CD4-positive, alpha-beta T cell (primary cell): Measurements from ENCODE around the gene RABIF. TPM values are rescaled to one million over a fixed set of nuclear protein-coding genes. Genes with fewer than 3 reads are reported as not detected.
A peak's percentile ranks its signal among the peaks of the same experiment; 100 is the strongest.

Source experiments
- ATAC-seq: fragments of 200-7000 bp; cut with Tn5 transposase; one replicate; pipeline ENCODE4 v1.10.0; 2022; ENCODE audit warnings: mild to moderate bottlenecking; ENCODE audit not compliant: poor library complexity
- CTCF ChIA-PET: fragments of 350-600 bp; sonication (Branson Sonifier 250); formaldehyde crosslinking; loops from one replicate; lab custom pipeline; 2021; ENCODE audit warnings: antibody characterized with exemption, inconsistent platforms; lab: Charles Lee
- POLR2A ChIA-PET: fragments of 350-600 bp; sonication (Branson Sonifier 250); formaldehyde crosslinking; loops from one replicate; lab custom pipeline; 2021; ENCODE audit warnings: antibody characterized with exemption, inconsistent platforms; lab: Charles Lee
- DNase-seq, 14 experiments: peaks; one replicate each; pipeline ENCODE4 v3.0.0-alpha.2; 2013 to 2020; ENCODE audit warnings: mixed read lengths in 2 of 14
- H3K27ac ChIP-seq, 2 donors: one replicate each; pipeline versions ENCODE4 v1.5.1 to v1.7.0; 2013; ENCODE audit warnings: low read length in 2 of 2, low read depth in 1 of 2, mild to moderate bottlenecking in 1 of 2
- H3K27me3 ChIP-seq, 2 experiments: 1 replicate in 1 of 2; 2 replicates in 1 of 2; pipeline versions ENCODE4 v1.6.1 to v1.7.0; 2013; ENCODE audit warnings: low read length in 2 of 2, control low read depth in 1 of 2, mild to moderate bottlenecking in 1 of 2, moderate library complexity in 1 of 2; ENCODE audit not compliant: insufficient read depth in 2 of 2, control insufficient read depth in 1 of 2
- H3K36me3 ChIP-seq: one replicate; pipeline ENCODE4 v1.6.1; 2013; ENCODE audit warnings: low read length, control low read depth; ENCODE audit not compliant: insufficient read depth
- H3K4me1 ChIP-seq: one replicate; pipeline ENCODE4 v1.6.1; 2013; ENCODE audit warnings: low read length, control low read depth; ENCODE audit not compliant: insufficient read depth
- H3K4me3 ChIP-seq: one replicate; pipeline ENCODE4 v1.5.1; 2013; ENCODE audit warnings: mild to moderate bottlenecking, low read length, moderate library complexity
- H3K9me3 ChIP-seq, 2 experiments: 1 replicate in 1 of 2; 2 replicates in 1 of 2; pipeline versions ENCODE4 v1.6.1 to v1.7.0; 2013; ENCODE audit warnings: low read length in 2 of 2, mild to moderate bottlenecking in 2 of 2, control low read depth in 1 of 2, moderate library complexity in 1 of 2; ENCODE audit not compliant: control insufficient read depth in 1 of 2, insufficient read depth in 1 of 2
- H3K27ac Mint-ChIP-seq: one replicate; pipeline ENCODE4 v1.8.0; 2020; ENCODE audit warnings: mixed read lengths
- H3K27me3 Mint-ChIP-seq: one replicate; pipeline ENCODE4 v1.8.0; 2021; ENCODE audit warnings: mixed read lengths
- H3K36me3 Mint-ChIP-seq: one replicate; pipeline ENCODE4 v1.8.0; 2021; ENCODE audit warnings: low read depth, mixed read lengths
- H3K4me1 Mint-ChIP-seq: one replicate; pipeline ENCODE4 v1.8.0; 2021; ENCODE audit warnings: low read depth, mixed read lengths
- H3K4me3 Mint-ChIP-seq: one replicate; pipeline ENCODE4 v1.8.0; 2020; ENCODE audit warnings: mild to moderate bottlenecking, mixed read lengths
- H3K9me3 Mint-ChIP-seq: one replicate; pipeline ENCODE4 v1.8.0; 2020; ENCODE audit warnings: mixed read lengths
- CTCF ChIP-seq: fragments of 200-600 bp; IDR thresholded peaks from one replicate; pipeline ENCODE4 v1.8.0; 2022; ENCODE audit warnings: antibody characterized with exemption, mild to moderate bottlenecking
- intact Hi-C, 2 experiments: fragments of 100-400 bp; cut with DNase I in 1 of 2; cut with micrococcal nuclease in 1 of 2; formaldehyde crosslinking; loops; one replicate each; pipeline versions ENCODE4 v1.15.1 to v1.9.0; 2023 to 2025; cut with DNase I, micrococcal nuclease
- total RNA-seq, 174 experiments: library from RNA in 2 of 174; stranded (reverse) in 2 of 174; gene quantifications; one replicate each; pipeline ENCODE4 v1.2.3 and lab custom pipeline; 2021 to 2026

Gene RABIF
- total RNA-seq, 2 experiments from 2014 or later = 9.1 to 9.2 TPM

GRCh38 chr1:202854787-202855186, 34.2 kb downstream of the RABIF start:
- TF ChIP-seq CTCF = no peak
- CTCF ChIA-PET = interaction anchor here (0.6 kb wide), 1 partner anchor 51 kb away, joined by 3 read pairs; no protein-coding TSS in a partner anchor

GRCh38 chr1:202852163-202852904, 36.6 kb downstream of the RABIF start:
- CTCF ChIA-PET = no interaction called here
- intact Hi-C loops = loop anchor here (2.0 to 5.0 kb wide), 3 partner anchors 100 to 200 kb away; no protein-coding TSS in a partner anchor

More at GRCh38 chr1:202854787-202855186, 34.2 kb downstream of the RABIF start:
- Mint-ChIP-seq H3K27me3 (peaks cover 9% of the 10 kb centered on the region), H3K4me1 (no peaks in the 10 kb centered on the region), H3K36me3 (no peaks in the 10 kb centered on the region), H3K4me3 (no peak overlapping the region), H3K9me3 (no peaks in the 10 kb centered on the region), H3K27ac (no peak overlapping the region)
- H3K4me3 ChIP-seq = no peak overlapping the region
- no peak overlapping the region for H3K27ac ChIP-seq
- no peaks in the 10 kb centered on the region for H3K9me3 ChIP-seq
- POLR2A ChIA-PET = no interaction called here
- no peak for ATAC-seq
- H3K4me1 ChIP-seq = no peaks in the 10 kb centered on the region
- no peaks in the 10 kb centered on the region for H3K36me3 ChIP-seq
- no peak for DNase-seq
- H3K27me3 ChIP-seq = peaks cover 0 to 4% of the 10 kb centered on the region in 2 experiments
- intact Hi-C loops = loop anchor here in 1 of 2 experiments (5.0 kb wide), 2 partner anchors 102 to 202 kb away; no protein-coding TSS in a partner anchor

More at GRCh38 chr1:202852163-202852904, 36.6 kb downstream of the RABIF start:
- Mint-ChIP-seq H3K27me3 (no peaks in the 10 kb centered on the region), H3K4me1 (no peaks in the 10 kb centered on the region), H3K4me3 (no peak overlapping the region), H3K9me3 (no peaks in the 10 kb centered on the region), H3K36me3 (no peaks in the 10 kb centered on the region), H3K27ac (no peak overlapping the region)
- peak; percentile 58 for ATAC-seq
- peak in 6 of 14 experiments; percentile 7 to 70 (median 40) for DNase-seq
- Histone ChIP-seq H3K27ac (no peak overlapping the region), H3K4me1 (no peaks in the 10 kb centered on the region), H3K27me3 (no peaks in the 10 kb centered on the region), H3K9me3 (no peaks in the 10 kb centered on the region), H3K4me3 (no peak overlapping the region), H3K36me3 (no peaks in the 10 kb centered on the region)
- POLR2A ChIA-PET = no interaction called here
- TF ChIP-seq CTCF = no peak
